ENCODE data around the gene PCDHA8.
"Not testable (repeated sequence)": the region's sequence is repeated elsewhere in the genome, so short reads cannot be mapped to it uniquely, and the experiment has no call there.

The PCDHA8 gene

DNA sequence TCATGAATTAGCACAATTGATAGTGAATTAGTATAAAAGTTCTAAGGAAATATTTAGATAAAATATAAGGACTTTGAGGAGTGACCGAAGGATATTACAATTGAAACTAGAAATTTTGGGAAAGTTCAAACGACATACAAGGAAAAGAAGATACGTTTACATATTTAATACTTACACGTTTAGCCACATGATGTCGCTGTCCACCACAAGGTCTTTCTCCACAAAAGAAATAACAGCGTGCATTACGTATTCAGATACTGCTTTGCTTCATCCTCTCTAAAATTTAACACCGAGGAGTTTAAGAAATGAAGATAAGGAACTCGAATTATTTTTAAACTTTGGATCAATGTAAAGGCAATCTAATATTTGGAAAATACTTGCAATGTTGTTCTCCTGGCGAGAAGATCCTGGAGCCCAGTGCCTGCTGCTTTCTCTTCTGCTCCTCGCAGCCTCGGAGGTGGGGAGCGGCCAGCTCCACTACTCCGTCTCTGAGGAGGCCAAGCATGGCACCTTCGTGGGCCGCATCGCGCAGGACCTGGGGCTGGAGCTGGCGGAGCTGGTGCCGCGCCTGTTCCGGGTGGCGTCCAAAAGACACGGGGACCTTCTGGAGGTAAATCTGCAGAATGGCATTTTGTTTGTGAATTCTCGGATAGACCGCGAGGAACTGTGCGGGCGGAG, 40.0 kb upstream of the PCDHA8 start, which contains the start of gene PCDHA3:
Gene PCDHA3 (plus strand): TSS at position 242 of the 678 bp plus-strand sequence.
- no peaks in the 10 kb centered on the region for H3K27me3 ChIP-seq (ENCODE audit: control insufficient read depth, insufficient read depth, low read length)
- no peak within 1 kb of the TSS for H2AFZ ChIP-seq
- no peak within 1 kb of the TSS for H3K4me3 ChIP-seq (ENCODE audit: low read depth, low read length)
- H3K9ac ChIP-seq: no peak within 1 kb of the TSS
- no peaks in the 10 kb centered on the region for H3K79me2 ChIP-seq
- TF ChIP-seq, protein P1, sequence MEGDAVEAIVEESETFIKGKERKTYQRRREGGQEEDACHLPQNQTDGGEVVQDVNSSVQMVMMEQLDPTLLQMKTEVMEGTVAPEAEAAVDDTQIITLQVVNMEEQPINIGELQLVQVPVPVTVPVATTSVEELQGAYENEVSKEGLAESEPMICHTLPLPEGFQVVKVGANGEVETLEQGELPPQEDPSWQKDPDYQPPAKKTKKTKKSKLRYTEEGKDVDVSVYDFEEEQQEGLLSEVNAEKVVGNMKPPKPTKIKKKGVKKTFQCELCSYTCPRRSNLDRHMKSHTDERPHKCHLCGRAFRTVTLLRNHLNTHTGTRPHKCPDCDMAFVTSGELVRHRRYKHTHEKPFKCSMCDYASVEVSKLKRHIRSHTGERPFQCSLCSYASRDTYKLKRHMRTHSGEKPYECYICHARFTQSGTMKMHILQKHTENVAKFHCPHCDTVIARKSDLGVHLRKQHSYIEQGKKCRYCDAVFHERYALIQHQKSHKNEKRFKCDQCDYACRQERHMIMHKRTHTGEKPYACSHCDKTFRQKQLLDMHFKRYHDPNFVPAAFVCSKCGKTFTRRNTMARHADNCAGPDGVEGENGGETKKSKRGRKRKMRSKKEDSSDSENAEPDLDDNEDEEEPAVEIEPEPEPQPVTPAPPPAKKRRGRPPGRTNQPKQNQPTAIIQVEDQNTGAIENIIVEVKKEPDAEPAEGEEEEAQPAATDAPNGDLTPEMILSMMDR (IDR thresholded peaks at IDR 0.05): no peak
- H3K4me1 ChIP-seq: no peaks in the 10 kb centered on the region
- H3K27ac ChIP-seq: no peak within 1 kb of the TSS
- peaks cover 4% of the 10 kb centered on the region for H3K36me3 ChIP-seq (ENCODE audit: control insufficient read depth, insufficient read depth, low read length)
- H3K4me2 ChIP-seq (ENCODE audit: low read length): no peak within 1 kb of the TSS
- peaks cover 4% of the 10 kb centered on the region for H3K9me3 ChIP-seq (ENCODE audit: control insufficient read depth, low read length)

GRCh38 chr5:140801494-140801841, 39.5 kb upstream of the PCDHA8 start:
- Histone ChIP-seq H3K36me3 (ENCODE audit: control insufficient read depth, insufficient read depth, low read length) (peaks cover 4% of the 10 kb centered on the region), H3K9me3 (ENCODE audit: control insufficient read depth, low read length) (peaks cover 4% of the 10 kb centered on the region), H2AFZ (no peak overlapping the region), H3K4me3 (ENCODE audit: low read depth, low read length) (no peak overlapping the region), H3K9ac (no peak overlapping the region), H3K4me2 (ENCODE audit: low read length) (no peak overlapping the region), H3K79me2 (no peaks in the 10 kb centered on the region), H3K27me3 (ENCODE audit: control insufficient read depth, insufficient read depth, low read length) (no peaks in the 10 kb centered on the region), H3K4me1 (no peaks in the 10 kb centered on the region), H3K27ac (no peak overlapping the region)
- TF ChIP-seq, protein P1 (IDR thresholded peaks at IDR 0.05): no peak

DNA sequence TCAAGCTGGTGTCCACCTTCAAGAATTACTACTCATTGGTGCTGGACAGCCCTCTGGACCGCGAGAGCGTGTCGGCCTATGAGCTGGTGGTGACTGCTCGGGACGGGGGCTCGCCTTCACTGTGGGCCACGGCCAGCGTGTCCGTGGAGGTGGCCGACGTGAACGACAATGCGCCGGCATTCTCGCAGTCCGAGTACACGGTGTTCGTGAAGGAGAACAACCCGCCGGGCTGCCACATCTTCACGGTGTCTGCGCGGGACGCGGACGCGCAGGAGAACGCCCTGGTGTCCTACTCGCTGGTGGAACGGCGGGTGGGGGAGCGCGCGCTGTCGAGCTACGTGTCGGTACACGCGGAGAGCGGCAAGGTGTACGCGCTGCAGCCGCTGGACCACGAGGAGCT, 38.6 kb upstream of the PCDHA8 start:
- H3K4me1 ChIP-seq; H3K27ac ChIP-seq; H3K4me3 ChIP-seq (ENCODE audit: low read depth, low read length); H3K27me3 ChIP-seq (ENCODE audit: control insufficient read depth, insufficient read depth, low read length); H3K79me2 ChIP-seq; H2AFZ ChIP-seq; H3K4me2 ChIP-seq (ENCODE audit: low read length); H3K9me3 ChIP-seq (ENCODE audit: control insufficient read depth, low read length); H3K9ac ChIP-seq; H3K36me3 ChIP-seq (ENCODE audit: control insufficient read depth, insufficient read depth, low read length): not testable (repeated sequence)

- H3K4me3 ChIP-seq (ENCODE audit: low read depth, low read length): no peak overlapping the region
- H3K9ac ChIP-seq: no peak overlapping the region
- peaks cover 4% of the 10 kb centered on the region for H3K9me3 ChIP-seq (ENCODE audit: control insufficient read depth, low read length)
- TF ChIP-seq, protein P1 (IDR thresholded peaks at IDR 0.05): no peak
- H3K79me2 ChIP-seq: no peaks in the 10 kb centered on the region
- no peaks in the 10 kb centered on the region for H3K27me3 ChIP-seq (ENCODE audit: control insufficient read depth, insufficient read depth, low read length)
- H3K36me3 ChIP-seq (ENCODE audit: control insufficient read depth, insufficient read depth, low read length): no peaks in the 10 kb centered on the region
- no peak overlapping the region for H2AFZ ChIP-seq
- H3K27ac ChIP-seq: no peak overlapping the region
- no peak overlapping the region for H3K4me2 ChIP-seq (ENCODE audit: low read length)
- no peaks in the 10 kb centered on the region for H3K4me1 ChIP-seq
Observed at GRCh38 chr5:140802781-140803271, 38.2 kb upstream of the PCDHA8 start.

DNA sequence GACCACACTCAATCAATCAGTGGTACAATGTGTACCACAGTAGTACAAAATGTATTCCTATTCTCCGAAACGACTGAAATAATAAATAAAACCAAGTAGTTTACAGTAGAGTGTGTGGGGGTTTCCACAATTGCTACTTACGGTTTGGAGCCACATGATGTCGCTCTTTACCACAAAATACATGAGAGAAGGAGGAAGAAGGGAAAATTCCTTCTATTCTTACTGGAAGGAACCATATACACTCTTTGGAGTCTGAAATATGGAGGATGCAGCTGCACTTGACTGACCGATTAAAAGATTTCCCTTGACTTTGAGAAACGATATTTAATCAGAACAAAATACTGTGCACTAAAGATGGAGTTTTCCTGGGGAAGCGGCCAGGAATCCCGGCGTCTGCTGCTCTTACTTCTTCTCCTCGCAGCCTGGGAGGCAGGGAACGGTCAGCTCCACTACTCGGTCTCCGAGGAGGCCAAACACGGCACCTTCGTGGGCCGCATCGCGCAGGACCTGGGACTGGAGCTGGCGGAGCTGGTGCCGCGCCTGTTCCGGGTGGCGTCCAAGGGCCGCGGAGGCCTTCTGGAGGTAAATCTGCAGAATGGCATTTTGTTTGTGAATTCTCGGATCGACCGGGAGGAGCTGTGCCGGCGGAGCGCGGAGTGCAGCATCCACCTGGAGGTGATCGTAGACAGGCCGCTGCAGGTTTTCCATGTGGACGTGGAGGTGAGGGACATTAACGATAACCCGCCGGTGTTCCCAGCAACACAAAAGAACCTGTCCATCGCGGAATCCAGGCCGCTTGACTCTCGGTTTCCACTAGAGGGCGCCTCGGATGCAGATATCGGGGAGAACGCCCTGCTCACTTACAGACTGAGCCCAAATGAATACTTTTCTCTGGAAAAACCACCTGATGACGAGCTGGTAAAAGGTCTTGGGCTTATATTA, 33.9 kb upstream of the PCDHA8 start, which contains the start of gene PCDHA4:
Gene PCDHA4 (plus strand): TSS at position 235 of the 942 bp plus-strand sequence.
- Histone ChIP-seq H3K9ac (no peak within 1 kb of the TSS), H3K27ac (peak within 1 kb of the TSS; percentile 79), H3K4me2 (ENCODE audit: low read length) (peak within 1 kb of the TSS; percentile 26), H3K36me3 (ENCODE audit: control insufficient read depth, insufficient read depth, low read length) (no peaks in the 10 kb centered on the region), H3K4me1 (no peaks in the 10 kb centered on the region), H3K4me3 (ENCODE audit: low read depth, low read length) (no peak within 1 kb of the TSS), H3K9me3 (ENCODE audit: control insufficient read depth, low read length) (no peaks in the 10 kb centered on the region), H3K27me3 (ENCODE audit: control insufficient read depth, insufficient read depth, low read length) (no peaks in the 10 kb centered on the region), H3K79me2 (no peaks in the 10 kb centered on the region), H2AFZ (peak within 1 kb of the TSS; percentile 71)
- TF ChIP-seq, protein P1 (IDR thresholded peaks at IDR 0.05): peak; percentile 31

DNA sequence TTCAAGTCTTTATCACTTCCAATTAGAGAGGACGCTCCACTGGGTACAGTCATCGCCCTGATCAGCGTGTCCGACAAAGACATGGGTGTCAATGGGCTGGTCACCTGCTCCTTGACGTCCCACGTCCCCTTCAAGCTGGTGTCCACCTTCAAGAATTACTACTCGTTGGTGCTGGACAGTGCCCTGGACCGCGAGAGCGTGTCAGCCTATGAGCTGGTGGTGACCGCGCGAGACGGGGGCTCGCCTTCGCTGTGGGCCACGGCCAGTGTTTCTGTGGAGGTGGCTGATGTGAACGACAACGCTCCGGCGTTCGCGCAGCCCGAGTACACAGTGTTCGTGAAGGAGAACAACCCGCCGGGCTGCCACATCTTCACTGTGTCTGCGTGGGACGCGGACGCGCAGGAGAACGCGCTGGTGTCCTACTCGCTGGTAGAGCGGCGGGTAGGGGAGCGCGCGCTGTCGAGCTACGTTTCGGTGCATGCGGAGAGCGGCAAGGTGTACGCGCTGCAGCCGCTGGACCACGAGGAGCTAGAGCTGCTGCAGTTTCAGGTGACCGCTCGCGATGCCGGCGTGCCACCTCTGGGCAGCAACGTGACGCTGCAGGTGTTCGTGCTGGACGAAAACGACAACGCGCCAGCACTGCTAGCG, 32.6 kb upstream of the PCDHA8 start:
- H3K4me3 ChIP-seq (ENCODE audit: low read depth, low read length); H3K79me2 ChIP-seq; H3K27me3 ChIP-seq (ENCODE audit: control insufficient read depth, insufficient read depth, low read length); H3K9me3 ChIP-seq (ENCODE audit: control insufficient read depth, low read length); H3K4me2 ChIP-seq (ENCODE audit: low read length); H3K4me1 ChIP-seq; H3K36me3 ChIP-seq (ENCODE audit: control insufficient read depth, insufficient read depth, low read length); H3K9ac ChIP-seq; H3K27ac ChIP-seq; H2AFZ ChIP-seq: not testable (repeated sequence)
